Activated naive CD4-positive, alpha-beta T cell (primary cell): ENCODE results near the gene THAP7.

Experiments used
- DNase-seq, 4 experiments: peaks; one replicate each; lab custom pipeline; 2025; lab: John Stamatoyannopoulos, UW

Gene THAP7

DNA sequence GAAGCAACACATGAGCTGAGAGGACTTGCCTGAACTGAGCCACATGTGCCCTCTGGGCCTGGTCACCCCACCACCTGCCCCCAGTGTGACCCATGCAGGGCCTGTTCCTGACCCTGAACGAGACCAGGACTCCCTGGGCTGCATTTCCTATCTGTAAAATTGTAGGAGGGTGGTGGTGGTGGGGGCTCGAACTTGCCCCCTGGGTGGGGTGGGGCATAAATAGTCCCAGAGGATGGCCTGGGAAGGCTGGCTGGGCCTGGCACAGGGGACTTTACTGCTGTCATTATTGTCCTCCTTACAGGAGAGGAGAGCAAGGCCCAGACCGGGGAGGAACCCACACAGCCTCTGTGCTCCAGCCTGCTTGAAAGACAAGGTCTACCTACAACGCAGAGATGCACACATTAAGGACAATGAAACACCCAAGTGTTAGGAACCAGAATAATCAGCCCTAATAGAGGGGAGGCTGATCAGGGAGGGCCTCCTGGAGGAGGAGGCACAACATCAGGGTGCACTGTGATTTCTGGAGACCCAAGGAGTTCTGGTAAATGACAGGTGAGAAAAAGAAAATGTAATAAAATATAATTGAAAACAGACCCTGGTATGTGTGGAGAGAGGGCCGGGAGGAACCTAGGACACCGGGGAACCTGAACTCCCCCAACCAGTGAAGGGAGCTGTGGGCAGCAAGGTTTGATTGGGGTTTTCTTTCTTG is 37.7 kb downstream of the THAP7 start:
- DNase-seq, result no peak

DNA sequence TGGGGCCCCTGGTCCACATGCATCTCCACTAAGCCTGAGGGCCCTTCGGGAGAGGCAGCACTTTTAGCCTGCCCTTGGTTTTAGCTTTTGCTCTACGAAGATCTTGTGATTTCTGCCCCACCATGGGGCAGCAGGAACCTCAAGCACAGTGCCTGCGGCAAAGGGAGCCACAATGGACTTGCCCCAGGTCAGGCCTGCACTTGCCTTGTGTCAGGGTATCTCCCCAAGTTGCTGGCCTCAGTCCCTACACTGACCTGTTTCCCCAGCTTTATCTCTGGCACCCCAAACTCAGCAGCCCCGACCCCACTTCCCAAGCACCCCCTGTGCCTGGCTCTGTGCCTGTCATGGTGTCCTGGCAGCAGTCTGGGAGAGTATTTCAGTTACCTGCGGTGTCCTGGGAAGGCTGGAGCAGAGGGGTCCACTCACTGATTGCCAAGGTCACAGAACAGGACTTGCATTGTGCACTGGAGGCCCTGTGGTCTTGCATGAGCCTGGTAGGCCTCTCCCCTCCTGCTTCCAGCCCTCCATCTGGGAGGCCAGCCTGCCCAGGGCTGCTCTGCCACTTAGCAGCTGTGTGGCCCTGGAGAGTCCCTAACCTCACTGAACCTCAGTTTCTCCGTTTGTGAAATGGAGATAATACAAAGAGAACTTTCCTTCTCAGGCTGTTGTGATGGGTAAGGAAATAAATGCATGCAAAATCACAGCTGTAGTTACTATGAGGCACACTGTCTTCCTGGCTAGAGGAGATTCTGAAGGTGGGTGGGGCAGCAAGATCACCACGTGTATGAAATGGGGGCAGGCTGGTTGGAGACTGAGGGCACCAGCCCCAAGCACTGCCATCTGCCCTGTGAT is 38.5 kb downstream of the THAP7 start:
- DNase-seq, result no peak

GRCh38 chr22:20962491-20962945 is 39.4 kb downstream of the THAP7 start:
- no peak for DNase-seq

- no peak for DNase-seq
Observed at GRCh38 chr22:20960609-20961008, 41.3 kb downstream of the THAP7 start.

GRCh38 chr22:20959578-20960461 is 42.1 kb downstream of the THAP7 start:
- no peak for DNase-seq

- no peak for DNase-seq
Observed at GRCh38 chr22:20957683-20958431, 44.1 kb downstream of the THAP7 start.

DNA sequence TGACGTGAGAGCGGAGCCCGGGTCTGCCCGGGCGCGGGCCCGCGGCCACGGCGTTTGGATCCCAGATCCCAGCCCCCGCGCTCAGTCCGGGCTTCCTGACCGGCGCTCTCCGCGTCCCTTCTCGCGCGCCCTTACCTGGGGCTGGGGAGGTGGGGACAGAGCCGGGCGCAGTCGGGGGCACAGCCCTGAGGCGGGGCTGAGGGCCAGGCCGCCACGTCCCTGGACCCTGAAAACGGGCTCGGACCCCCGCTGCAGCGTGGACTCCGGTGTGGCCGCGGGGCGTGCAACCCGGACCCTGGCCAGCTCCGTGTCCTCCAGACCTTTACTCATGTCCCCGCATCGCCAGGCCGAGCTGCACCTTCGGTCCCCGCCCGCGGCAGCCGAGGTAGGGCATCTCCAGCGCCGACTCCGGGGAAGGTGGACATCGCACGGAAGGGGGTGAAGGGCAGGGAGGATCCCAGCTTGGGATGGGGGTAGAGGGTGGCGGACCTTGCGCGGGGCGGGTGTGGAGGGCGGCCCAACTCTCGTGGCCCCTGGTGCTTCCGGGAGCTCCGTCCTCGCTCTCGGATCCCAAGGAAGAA is 44.7 kb downstream of the THAP7 start:
- no peak for DNase-seq

- no peak for DNase-seq
Observed at GRCh38 chr22:20956258-20957101, 45.4 kb downstream of the THAP7 start.

GRCh38 chr22:20955548-20955947 is 46.4 kb downstream of the THAP7 start:
- no peak for DNase-seq

DNA sequence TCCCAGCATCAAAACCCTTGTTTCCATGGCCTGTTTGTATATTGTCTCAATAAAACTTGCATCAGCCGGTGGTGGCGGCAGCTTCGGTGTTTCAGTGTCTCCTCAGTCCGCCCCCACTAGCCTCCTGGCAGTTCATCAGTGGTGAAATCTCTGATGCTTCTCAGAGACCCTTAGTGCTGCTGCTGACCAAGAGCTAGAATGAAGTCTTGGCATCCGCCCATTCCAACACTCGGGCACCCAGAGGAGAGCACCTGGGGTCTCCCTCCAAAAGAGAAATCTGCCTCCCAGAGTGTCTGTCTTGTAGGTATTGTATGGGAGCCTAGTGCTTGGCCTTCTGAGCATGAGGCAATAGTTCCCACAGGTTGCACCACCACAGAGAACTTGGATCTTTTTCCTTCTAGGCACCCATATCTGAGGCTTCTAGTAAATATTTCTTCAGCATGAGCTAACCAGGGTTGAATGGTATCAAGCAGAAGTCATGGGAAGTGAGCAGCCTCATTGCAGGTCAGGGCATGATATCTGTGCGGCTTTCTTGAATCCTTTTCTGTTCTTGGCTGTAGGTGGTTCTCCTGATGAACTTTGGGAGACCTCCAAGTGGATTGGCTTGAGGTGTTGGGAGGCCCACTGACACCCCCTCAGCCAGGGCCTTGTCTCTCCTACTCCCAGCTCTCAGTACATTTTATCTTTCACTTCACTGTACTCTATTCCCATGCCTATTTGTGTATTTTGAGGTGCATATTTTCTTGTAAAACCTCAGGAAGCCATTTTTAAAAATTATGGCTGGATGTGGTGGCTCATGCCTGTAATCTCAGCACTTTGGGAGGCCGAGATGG is 48.0 kb downstream of the THAP7 start:
- DNase-seq, result no peak

- DNase-seq, result no peak
Observed at GRCh38 chr22:20953342-20953608, 48.6 kb downstream of the THAP7 start.

- DNase-seq, result no peak
Observed at GRCh38 chr22:20952544-20953341, 49.2 kb downstream of the THAP7 start.

DNA sequence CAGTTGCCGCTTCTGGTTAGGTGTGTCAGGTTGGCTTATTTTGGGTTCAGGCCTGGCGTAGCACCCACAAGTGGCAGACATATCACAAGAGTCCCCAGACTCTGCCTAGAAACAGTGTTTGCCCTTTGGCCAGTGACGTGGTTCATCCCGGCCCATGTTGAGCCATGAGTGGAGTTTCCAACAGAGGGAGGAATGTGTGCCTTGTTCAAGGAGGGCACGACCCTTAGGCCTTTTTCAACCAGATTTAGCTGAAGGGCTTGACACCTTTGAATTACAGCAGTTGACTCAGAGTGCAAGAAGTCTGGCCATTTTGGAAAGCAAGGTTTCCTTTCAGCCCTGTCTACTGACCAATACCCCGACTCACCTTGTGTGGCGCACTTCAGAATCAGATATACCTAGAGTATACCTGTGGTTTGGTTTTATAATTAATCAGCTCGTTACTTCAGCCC is 50.0 kb downstream of the THAP7 start:
- no peak for DNase-seq

DNA sequence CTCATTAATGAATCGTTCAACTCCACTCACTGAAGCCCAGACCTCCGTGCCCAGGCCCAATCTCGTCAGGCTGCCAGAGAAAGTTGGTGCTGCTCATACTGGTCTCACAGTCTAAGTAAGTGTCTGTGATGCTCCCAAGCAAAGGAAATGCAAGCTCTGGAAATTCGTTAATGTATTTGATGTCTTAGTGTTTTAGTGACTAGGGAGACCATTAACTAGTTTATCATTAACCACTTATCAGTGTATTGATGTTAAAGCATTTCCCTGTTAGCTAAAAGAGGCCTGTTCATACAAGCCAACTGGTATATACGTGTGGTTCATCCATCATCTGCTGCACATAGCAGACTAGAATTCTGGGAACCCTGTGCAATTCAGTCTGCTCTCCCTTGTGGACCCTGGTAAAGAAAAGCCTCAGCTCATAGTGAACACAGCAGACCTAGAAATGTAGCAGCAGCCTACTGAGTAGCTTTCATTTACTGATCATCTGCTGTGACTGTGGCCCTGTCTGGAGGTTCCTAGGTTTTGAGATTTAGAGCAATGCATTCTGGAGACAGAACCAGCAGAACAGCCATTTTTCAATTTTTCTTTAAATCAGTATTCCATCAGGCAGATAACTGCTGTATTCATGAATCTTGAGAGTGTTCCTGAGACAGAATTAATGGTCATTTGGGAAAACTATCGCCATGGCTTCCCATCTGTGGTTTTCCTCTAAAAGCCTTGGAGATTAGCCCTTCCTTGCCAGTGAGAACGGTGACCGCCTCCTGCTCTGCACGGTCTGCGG is 50.6 kb downstream of the THAP7 start:
- DNase-seq, result no peak

DNA sequence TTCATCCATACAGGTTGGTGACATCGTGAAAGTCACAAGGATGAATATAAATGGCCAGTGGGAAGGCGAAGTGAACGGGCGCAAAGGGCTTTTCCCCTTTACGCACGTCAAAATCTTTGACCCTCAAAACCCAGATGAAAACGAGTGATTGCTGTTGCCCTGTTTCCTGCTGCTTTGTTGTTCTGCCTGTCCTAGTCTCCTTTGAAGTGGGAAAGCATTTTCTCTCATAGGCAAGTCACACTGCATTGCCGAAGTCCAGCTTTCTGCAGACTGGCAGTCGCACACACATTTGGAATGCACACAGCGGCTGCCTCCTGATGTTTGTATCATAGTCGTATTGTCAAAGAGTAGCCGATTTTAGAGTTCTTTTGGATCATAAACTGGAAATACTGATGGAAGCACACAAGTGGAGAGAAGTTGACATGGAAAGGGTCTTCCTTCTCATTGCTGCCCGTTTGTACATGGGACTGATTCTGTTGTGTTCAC is 52.2 kb downstream of the THAP7 start:
- DNase-seq, result no peak
